22Rv1 (cell line): ENCODE results near the gene SPINK5.

Experiments used
- ZFX ChIP-seq: fragments of 450-650 bp; IDR thresholded peaks from 2 replicates; pipeline ENCODE4 v1.6.1; 2017; ENCODE audit warnings: antibody characterized with exemption, borderline replicate concordance
- TF ChIP-seq, protein P1 (sequence below): fragments of 450-650 bp; IDR thresholded peaks from 2 replicates; pipeline ENCODE4 v1.5.1; 2017; ENCODE audit warnings: mild to moderate bottlenecking

DNA sequence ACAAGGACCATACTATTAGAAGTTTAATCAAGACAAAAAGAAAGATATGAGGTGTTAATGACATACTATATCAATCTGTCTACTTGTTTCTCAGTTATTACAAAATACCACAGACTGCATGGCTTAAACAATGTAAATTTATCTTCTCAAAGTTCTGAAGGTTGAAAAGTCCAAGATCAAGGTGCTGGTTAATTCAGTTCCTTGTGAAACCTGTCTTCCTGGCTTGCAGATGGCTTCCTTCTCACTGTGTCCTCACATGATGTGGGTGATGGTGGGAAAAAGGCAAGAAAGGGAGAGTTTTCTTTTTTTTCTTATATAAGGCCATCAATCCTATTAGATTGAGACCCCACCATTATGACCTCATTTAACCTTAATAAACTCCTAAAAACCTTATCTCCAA lies 89.0 kb downstream of the SPINK5 start:
- TF ChIP-seq, protein P1, sequence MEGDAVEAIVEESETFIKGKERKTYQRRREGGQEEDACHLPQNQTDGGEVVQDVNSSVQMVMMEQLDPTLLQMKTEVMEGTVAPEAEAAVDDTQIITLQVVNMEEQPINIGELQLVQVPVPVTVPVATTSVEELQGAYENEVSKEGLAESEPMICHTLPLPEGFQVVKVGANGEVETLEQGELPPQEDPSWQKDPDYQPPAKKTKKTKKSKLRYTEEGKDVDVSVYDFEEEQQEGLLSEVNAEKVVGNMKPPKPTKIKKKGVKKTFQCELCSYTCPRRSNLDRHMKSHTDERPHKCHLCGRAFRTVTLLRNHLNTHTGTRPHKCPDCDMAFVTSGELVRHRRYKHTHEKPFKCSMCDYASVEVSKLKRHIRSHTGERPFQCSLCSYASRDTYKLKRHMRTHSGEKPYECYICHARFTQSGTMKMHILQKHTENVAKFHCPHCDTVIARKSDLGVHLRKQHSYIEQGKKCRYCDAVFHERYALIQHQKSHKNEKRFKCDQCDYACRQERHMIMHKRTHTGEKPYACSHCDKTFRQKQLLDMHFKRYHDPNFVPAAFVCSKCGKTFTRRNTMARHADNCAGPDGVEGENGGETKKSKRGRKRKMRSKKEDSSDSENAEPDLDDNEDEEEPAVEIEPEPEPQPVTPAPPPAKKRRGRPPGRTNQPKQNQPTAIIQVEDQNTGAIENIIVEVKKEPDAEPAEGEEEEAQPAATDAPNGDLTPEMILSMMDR: no peak
- TF ChIP-seq ZFX: no peak
